ENCODE data around the gene WNT6. TPM values are rescaled to one million over a fixed set of nuclear protein-coding genes. Genes with fewer than 3 reads are reported as not detected.

Gene WNT6
- total and polyA plus RNA-seq, 3 experiments from 2014 or later = 0.27 to 0.42 (median 0.39) TPM

DNA sequence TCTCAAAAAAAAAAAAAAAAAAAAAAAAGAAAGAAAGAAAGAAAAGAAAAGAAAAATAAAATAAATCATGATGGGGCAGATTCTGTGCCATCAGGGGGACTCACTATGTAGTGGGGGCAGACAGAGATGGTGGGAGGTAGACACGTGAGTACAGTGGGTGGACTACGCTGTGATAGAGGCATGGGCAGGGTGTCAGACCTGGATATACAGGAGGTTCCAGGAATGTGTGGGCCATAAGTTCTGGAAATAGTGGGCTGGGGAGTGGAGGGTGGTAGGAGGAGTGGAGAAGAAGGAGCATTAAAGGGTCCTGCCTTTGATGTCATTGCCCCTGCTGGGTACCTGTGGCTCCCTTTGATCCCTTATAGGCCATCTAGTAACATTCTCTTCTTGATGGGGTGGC is 8.8 kb upstream of the WNT6 start:
- no peaks in the 10 kb centered on the region for H3K36me3 Mint-ChIP-seq
- no peak overlapping the region for H3K27ac Mint-ChIP-seq
- peaks cover 41 to 42% of the 10 kb centered on the region in 2 donors for H3K27me3 Mint-ChIP-seq
- DNase-seq = no peak
- CTCF ChIA-PET = interaction anchor here (1.1 to 3.5 kb wide), 6 partner anchors 22 to 192 kb away, joined by 3 to 38 read pairs (median 6); no protein-coding TSS in a partner anchor
- H3K36me3 ChIP-seq (ENCODE audit: insufficient read depth, low read length) = no peaks in the 10 kb centered on the region
- H3K9me3 ChIP-seq (ENCODE audit: low read length) = no peaks in the 10 kb centered on the region
- H3K4me3 Mint-ChIP-seq = no peak overlapping the region
- H3K27me3 ChIP-seq (ENCODE audit: insufficient read depth, low read length, poor library complexity, severe bottlenecking) = peaks cover 10% of the 10 kb centered on the region
- no peak overlapping the region for H3K4me3 ChIP-seq (ENCODE audit: low read length)
- H3K27ac ChIP-seq (ENCODE audit: low read depth, low read length) = no peak overlapping the region
- peaks cover 0 to 4% (median 3%) of the 10 kb centered on the region in 3 donors for H3K4me1 Mint-ChIP-seq
- POLR2A ChIA-PET = no interaction called here
- no peaks in the 10 kb centered on the region for H3K4me1 ChIP-seq (ENCODE audit: insufficient read depth, low read length)
- H3K9me3 Mint-ChIP-seq = no peaks in the 10 kb centered on the region

DNA sequence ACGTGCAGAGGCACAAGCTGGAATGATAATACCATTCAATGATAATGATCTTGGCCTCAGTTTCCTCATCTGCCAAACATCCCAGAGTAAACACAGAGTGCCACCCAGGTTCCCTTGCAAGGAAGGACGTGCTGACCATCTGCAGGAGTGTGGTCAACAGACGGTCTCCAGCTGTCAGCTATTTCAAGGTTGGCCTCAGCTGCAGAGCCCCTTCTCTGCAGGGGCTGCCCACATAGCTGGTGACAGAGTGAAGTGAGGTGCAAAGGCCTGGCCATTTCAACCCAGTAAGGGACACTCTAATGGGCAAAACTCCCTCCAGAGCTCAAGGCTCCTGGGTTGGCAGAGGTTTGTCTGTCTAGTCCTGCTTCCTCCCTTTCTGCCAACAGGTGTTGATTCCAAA is 8.3 kb upstream of the WNT6 start:
- H3K9me3 Mint-ChIP-seq = no peaks in the 10 kb centered on the region
- no peak overlapping the region for H3K27ac Mint-ChIP-seq
- CTCF ChIA-PET = interaction anchor here (1.0 to 3.5 kb wide), 5 partner anchors 11 to 683 kb away, joined by 3 to 38 read pairs (median 8); no protein-coding TSS in a partner anchor
- Histone ChIP-seq H3K36me3 (ENCODE audit: insufficient read depth, low read length) (no peaks in the 10 kb centered on the region), H3K4me1 (ENCODE audit: insufficient read depth, low read length) (no peaks in the 10 kb centered on the region), H3K9me3 (ENCODE audit: low read length) (no peaks in the 10 kb centered on the region), H3K27ac (ENCODE audit: low read depth, low read length) (no peak overlapping the region), H3K27me3 (ENCODE audit: insufficient read depth, low read length, poor library complexity, severe bottlenecking) (peaks cover 10% of the 10 kb centered on the region), H3K4me3 (ENCODE audit: low read length) (no peak overlapping the region)
- H3K4me3 Mint-ChIP-seq = no peak overlapping the region
- no peaks in the 10 kb centered on the region for H3K36me3 Mint-ChIP-seq
- H3K4me1 Mint-ChIP-seq = peaks cover 0 to 7% (median 5%) of the 10 kb centered on the region in 3 donors
- peaks cover 45 to 47% of the 10 kb centered on the region in 2 donors for H3K27me3 Mint-ChIP-seq
- POLR2A ChIA-PET = no interaction called here
- no peak for DNase-seq

DNA sequence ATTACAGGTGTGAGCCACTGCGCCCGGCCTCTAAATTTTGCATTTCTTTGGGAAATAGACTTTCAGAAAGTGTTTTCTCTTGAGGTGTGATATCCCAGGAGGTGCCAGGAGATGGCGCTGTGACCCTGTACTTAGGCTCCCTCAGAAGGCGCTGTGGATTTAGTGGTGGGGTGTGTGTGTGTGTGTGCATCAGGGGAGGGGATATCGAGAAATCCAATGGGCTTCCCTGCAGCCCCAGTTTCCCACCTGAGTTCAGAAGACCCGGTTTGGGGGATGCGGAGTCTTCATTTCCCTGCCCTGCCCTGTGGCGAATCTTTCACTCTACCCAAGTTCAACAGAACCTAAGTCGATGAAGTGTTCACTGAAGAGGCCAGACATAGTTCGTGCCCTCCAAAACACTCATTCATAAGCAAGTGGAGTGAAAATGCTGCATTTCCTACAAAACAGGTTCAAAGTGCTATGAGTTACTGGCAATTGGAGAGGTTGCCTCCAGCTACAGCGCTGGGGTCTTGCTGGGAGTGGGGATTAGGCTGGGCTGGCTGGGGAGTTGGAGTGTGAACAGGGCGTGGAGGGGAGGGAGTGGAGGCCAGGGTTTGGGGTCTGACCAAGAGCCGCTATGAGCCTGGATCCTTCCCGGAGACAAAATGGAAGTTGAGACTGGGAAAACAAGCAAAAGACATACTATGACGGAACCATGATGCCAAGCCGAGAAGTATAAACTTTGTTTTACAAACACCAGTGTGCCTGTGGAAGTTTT is 6.5 kb upstream of the WNT6 start:
- Mint-ChIP-seq H3K4me1 (peaks cover 0 to 10% (median 6%) of the 10 kb centered on the region in 3 donors), H3K9me3 (no peaks in the 10 kb centered on the region), H3K27ac (no peak overlapping the region), H3K4me3 (no peak overlapping the region), H3K27me3 (peaks cover 59 to 65% of the 10 kb centered on the region in 2 donors), H3K36me3 (no peaks in the 10 kb centered on the region)
- H3K4me1 ChIP-seq (ENCODE audit: insufficient read depth, low read length) = no peaks in the 10 kb centered on the region
- H3K36me3 ChIP-seq (ENCODE audit: insufficient read depth, low read length) = no peaks in the 10 kb centered on the region
- H3K9me3 ChIP-seq (ENCODE audit: low read length) = no peaks in the 10 kb centered on the region
- H3K27ac ChIP-seq (ENCODE audit: low read depth, low read length) = no peak overlapping the region
- H3K27me3 ChIP-seq (ENCODE audit: insufficient read depth, low read length, poor library complexity, severe bottlenecking) = peaks cover 20% of the 10 kb centered on the region
- CTCF ChIA-PET = interaction anchor here (0.6 to 3.5 kb wide), 11 partner anchors 9 to 303 kb away, joined by 3 to 38 read pairs (median 3); no protein-coding TSS in a partner anchor
- POLR2A ChIA-PET = no interaction called here
- H3K4me3 ChIP-seq (ENCODE audit: low read length) = no peak overlapping the region
- DNase-seq = peak; percentile 46 to 77 (median 54)

DNA sequence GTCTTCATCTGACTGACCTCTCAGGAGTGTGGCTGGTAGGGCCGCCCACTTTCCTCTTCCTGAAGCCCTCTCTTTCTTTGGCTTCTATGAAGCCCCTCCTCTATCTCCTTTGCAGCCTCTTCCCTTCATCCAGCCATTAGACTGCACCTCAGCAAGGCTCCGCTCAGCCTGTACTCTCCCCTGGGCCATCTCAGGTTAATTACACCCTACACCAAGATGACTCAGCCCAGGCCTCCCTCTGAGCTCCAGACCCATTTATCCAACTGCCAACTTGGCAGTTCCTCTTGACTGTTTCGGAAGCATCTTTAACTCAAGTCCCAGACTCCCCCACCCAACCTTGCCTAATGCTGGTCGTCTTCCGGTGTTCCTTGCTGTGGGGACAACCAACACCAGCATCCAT is 5.8 kb upstream of the WNT6 start:
- ChIA-PET POLR2A (no interaction called here), CTCF (interaction anchor here (0.6 to 3.5 kb wide), 3 partner anchors 23 to 197 kb away, joined by 3 to 38 read pairs (median 19); no protein-coding TSS in a partner anchor)
- H3K4me1 Mint-ChIP-seq = peaks cover 0 to 12% (median 6%) of the 10 kb centered on the region in 3 donors

DNA sequence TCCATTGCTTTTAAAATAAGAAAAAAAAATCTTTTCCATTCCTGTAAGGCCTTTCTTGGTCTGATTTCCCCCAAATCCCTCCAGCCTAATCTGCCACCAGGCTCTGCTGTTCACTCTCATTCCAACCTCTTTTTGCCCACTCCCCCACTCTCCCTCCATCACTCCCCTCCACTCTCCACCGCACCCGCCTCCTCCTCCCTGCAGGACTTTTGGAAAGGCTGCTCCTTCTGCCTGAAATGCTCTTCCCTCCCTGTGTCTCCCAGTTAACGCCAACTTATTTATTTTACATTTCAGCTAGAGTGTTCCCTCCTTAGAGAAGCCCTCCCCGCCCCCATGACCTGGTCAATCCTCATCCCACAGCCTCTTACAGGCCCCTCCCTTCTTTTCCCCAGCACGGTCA is 4.7 kb upstream of the WNT6 start:
- ChIA-PET POLR2A (no interaction called here), CTCF (interaction anchor here (1.6 to 4.9 kb wide), 2 partner anchors 21 to 43 kb away, joined by 6 to 28 read pairs; no protein-coding TSS in a partner anchor)
- Histone ChIP-seq H3K27ac (ENCODE audit: low read depth, low read length) (no peak overlapping the region), H3K27me3 (ENCODE audit: insufficient read depth, low read length, poor library complexity, severe bottlenecking) (peaks cover 33% of the 10 kb centered on the region), H3K9me3 (ENCODE audit: low read length) (no peaks in the 10 kb centered on the region), H3K36me3 (ENCODE audit: insufficient read depth, low read length) (no peaks in the 10 kb centered on the region), H3K4me3 (ENCODE audit: low read length) (no peak overlapping the region), H3K4me1 (ENCODE audit: insufficient read depth, low read length) (peaks cover 10% of the 10 kb centered on the region)
- H3K4me3 Mint-ChIP-seq = no peak overlapping the region
- H3K4me1 Mint-ChIP-seq = peaks cover 4 to 17% (median 11%) of the 10 kb centered on the region in 3 donors
- no peaks in the 10 kb centered on the region for H3K36me3 Mint-ChIP-seq
- no peak for DNase-seq
- no peak overlapping the region for H3K27ac Mint-ChIP-seq
- peaks cover 70 to 76% of the 10 kb centered on the region in 2 donors for H3K27me3 Mint-ChIP-seq
- H3K9me3 Mint-ChIP-seq = no peaks in the 10 kb centered on the region

More for the DNA sequence above, 5.8 kb upstream of the WNT6 start:
- H3K4me3 ChIP-seq (ENCODE audit: low read length) = no peak overlapping the region
- Mint-ChIP-seq H3K27me3 (peaks cover 64 to 70% of the 10 kb centered on the region in 2 donors), H3K9me3 (no peaks in the 10 kb centered on the region), H3K4me3 (no peak overlapping the region), H3K27ac (peak overlapping the region in 1 of 8 donors; percentile 3), H3K36me3 (no peaks in the 10 kb centered on the region)
- peaks cover 26% of the 10 kb centered on the region for H3K27me3 ChIP-seq (ENCODE audit: insufficient read depth, low read length, poor library complexity, severe bottlenecking)
- H3K4me1 ChIP-seq (ENCODE audit: insufficient read depth, low read length) = peaks cover 4% of the 10 kb centered on the region
- H3K36me3 ChIP-seq (ENCODE audit: insufficient read depth, low read length) = no peaks in the 10 kb centered on the region
- no peaks in the 10 kb centered on the region for H3K9me3 ChIP-seq (ENCODE audit: low read length)
- DNase-seq = no peak
- H3K27ac ChIP-seq (ENCODE audit: low read depth, low read length) = no peak overlapping the region

DNA sequence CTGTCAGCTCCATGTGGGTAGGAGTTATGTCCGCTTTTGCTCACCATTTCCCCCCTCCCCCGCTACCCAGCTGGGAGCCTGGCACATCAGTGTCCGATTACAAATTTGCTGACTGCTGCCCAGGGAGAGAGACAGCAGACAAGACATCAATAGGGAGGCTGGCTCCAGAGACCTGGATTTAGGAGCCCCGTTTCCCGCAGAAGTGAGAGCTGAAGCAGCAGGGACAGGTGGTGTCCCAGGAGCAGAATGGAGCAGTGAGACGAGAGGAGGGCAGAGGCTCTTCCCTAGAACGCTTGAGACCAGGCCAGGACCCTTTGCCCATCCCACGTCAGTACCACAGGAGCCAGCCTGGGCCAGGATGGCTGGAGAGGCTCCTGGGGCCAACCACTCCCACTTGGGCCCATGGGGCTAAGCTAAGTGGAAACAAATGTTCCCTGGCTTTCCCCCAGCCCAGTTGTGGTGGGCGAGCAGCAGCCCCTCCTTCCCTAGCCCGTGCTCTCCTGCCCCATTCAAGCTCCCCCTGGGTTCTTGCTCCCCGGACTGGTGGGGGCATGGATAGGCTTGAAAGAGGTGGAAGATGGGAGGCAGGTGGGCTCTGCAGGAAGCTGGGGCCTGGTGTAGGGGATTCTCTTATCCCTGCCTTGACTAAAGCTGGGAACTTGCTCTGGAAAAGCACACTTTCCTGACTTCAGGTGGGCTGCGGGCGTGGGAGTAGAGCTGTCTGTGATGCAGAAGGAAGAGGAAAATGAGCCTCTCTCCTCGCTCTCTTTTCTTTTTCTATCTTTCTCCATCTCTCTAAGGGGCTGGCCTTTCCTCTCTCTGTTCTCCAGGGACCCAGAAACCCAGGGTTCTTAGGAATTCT is 4.1 kb upstream of the WNT6 start:
- H3K27ac ChIP-seq (ENCODE audit: low read depth, low read length) = no peak overlapping the region
- peaks cover 39% of the 10 kb centered on the region for H3K27me3 ChIP-seq (ENCODE audit: insufficient read depth, low read length, poor library complexity, severe bottlenecking)
- Mint-ChIP-seq H3K27ac (no peak overlapping the region), H3K4me1 (peaks cover 10 to 24% (median 16%) of the 10 kb centered on the region in 3 donors), H3K27me3 (peaks cover 71 to 77% of the 10 kb centered on the region in 2 donors), H3K9me3 (no peaks in the 10 kb centered on the region), H3K36me3 (no peaks in the 10 kb centered on the region), H3K4me3 (no peak overlapping the region)
- H3K9me3 ChIP-seq (ENCODE audit: low read length) = no peaks in the 10 kb centered on the region
- H3K4me3 ChIP-seq (ENCODE audit: low read length) = no peak overlapping the region
- CTCF ChIA-PET = interaction anchor here (1.6 to 4.9 kb wide), 2 partner anchors 21 to 42 kb away, joined by 6 to 28 read pairs; no protein-coding TSS in a partner anchor
- H3K36me3 ChIP-seq (ENCODE audit: insufficient read depth, low read length) = no peaks in the 10 kb centered on the region
- POLR2A ChIA-PET = no interaction called here
- H3K4me1 ChIP-seq (ENCODE audit: insufficient read depth, low read length) = peaks cover 16% of the 10 kb centered on the region
- no peak for DNase-seq

DNA sequence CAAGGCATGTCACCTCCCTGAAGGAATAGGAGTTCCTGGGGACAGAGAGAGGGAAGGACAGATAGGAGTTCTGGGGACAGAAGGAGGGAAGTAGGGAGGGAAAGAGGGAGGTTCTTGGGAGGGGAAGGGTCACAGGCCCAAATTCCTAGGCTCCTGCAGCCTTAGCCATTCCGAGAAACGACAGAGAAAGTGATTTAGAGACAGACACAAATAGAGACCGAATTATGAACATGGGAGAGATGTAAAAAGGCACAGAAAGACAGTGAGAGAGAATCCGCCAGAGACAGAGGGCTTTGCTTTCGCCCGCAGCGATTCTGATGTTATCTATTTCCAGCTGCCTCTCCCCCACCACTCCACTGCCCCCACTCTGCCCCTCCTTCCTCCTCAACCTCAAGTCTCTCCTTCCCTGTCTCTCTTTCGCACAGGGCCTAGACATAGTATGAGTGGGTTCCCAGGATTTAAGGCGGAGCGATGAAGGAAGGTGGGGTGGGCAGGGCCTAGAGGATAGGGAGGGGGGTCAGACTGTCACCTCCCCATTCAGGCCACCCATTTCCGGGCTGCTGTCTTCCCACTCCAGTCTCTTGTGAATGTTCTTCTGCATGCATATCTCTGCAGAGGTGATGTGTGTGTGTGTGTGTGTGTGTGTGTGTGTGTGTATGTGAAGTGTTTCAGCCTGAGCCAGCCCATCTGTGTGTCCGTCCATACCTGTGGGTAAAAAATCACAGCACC is 3.3 kb upstream of the WNT6 start:
- no peak overlapping the region for H3K4me3 ChIP-seq (ENCODE audit: low read length)
- Mint-ChIP-seq H3K27me3 (peaks cover 76 to 79% of the 10 kb centered on the region in 2 donors), H3K9me3 (no peaks in the 10 kb centered on the region), H3K27ac (no peak overlapping the region), H3K4me3 (peak overlapping the region in 1 of 7 donors; percentile 46), H3K36me3 (no peaks in the 10 kb centered on the region), H3K4me1 (peaks cover 18 to 32% (median 22%) of the 10 kb centered on the region in 3 donors)
- ChIA-PET CTCF (interaction anchor here (1.1 to 4.9 kb wide), 3 partner anchors 20 to 41 kb away, joined by 3 to 28 read pairs (median 6); no protein-coding TSS in a partner anchor), POLR2A (no interaction called here)
- H3K27me3 ChIP-seq (ENCODE audit: insufficient read depth, low read length, poor library complexity, severe bottlenecking) = peaks cover 45% of the 10 kb centered on the region
- no peaks in the 10 kb centered on the region for H3K36me3 ChIP-seq (ENCODE audit: insufficient read depth, low read length)
- H3K9me3 ChIP-seq (ENCODE audit: low read length) = no peaks in the 10 kb centered on the region
- DNase-seq = no peak
- peaks cover 18% of the 10 kb centered on the region for H3K4me1 ChIP-seq (ENCODE audit: insufficient read depth, low read length)
- no peak overlapping the region for H3K27ac ChIP-seq (ENCODE audit: low read depth, low read length)
